SH-SY5Y (cell line): ENCODE results near the gene MBD6.

Experiments used
- GATA2 ChIP-seq: IDR thresholded peaks from 2 replicates; pipeline ENCODE4 v1.6.1; 2011; ENCODE audit warnings: mild to moderate bottlenecking, low read depth, low read length
- GATA3 ChIP-seq: IDR thresholded peaks from 2 replicates; pipeline ENCODE4 v1.6.1; 2011; ENCODE audit warnings: low read depth, mild to moderate bottlenecking, low read length, moderate library complexity

- TF ChIP-seq GATA2 (no peak), GATA3 (no peak)
Observed at GRCh38 chr12:57487055-57487596, 35.5 kb upstream of the MBD6 start.
